ENCODE measurements around the gene EVC2. TPM values are rescaled to one million over a fixed set of nuclear protein-coding genes. Genes with fewer than 3 reads are reported as not detected.

Gene EVC2
- total and polyA plus RNA-seq, 2 of the 4 experiments (the other 2 are of a cell fraction): 2.7 to 5.9 TPM

- Histone ChIP-seq H2AFZ (replicated peaks; ENCODE audit: low read length, poor library complexity) (no peak overlapping the region), H3K9me3 (ENCODE audit: control insufficient read depth, insufficient read depth, low read length) (no peaks in the 10 kb centered on the region), H2BK15ac (ENCODE audit: low read depth, low read length) (no peak overlapping the region), H3K4me3 (ENCODE audit: insufficient read depth, low read depth, low read length) (no peak overlapping the region), H2AK9ac (replicated peaks; ENCODE audit: low read depth, low read length, poor library complexity) (no peak overlapping the region), H2BK120ac (ENCODE audit: low read depth, low read length) (no peak overlapping the region), H4K20me1 (ENCODE audit: insufficient read depth, low read length) (no peaks in the 10 kb centered on the region), H3K14ac (replicated peaks; ENCODE audit: low read depth, low read length) (no peak overlapping the region), H3K18ac (ENCODE audit: low read depth, low read length) (no peak overlapping the region), H4K5ac (ENCODE audit: low read depth, low read length) (no peak overlapping the region), H3K36me3 (ENCODE audit: control insufficient read depth, insufficient read depth, low read length) (peaks cover 5% of the 10 kb centered on the region; the same call in 1 of the 2 replicates), H3K4me2 (ENCODE audit: low read depth, low read length) (no peak overlapping the region), H3K56ac (ENCODE audit: extremely low read depth, insufficient read depth, low read length) (no peak overlapping the region), H3K9ac (ENCODE audit: low read depth, low read length) (no peak overlapping the region), H2BK20ac (ENCODE audit: low read depth, low read length) (no peak overlapping the region), H3K27me3 (ENCODE audit: control insufficient read depth, insufficient read depth, low read length) (no peaks in the 10 kb centered on the region), H3K27ac (ENCODE audit: insufficient read depth, low read length) (no peak overlapping the region), H3K9me1 (ENCODE audit: insufficient read depth, low read length) (peaks cover 7% of the 10 kb centered on the region; the same call in 1 of the 2 replicates), H2AK5ac (ENCODE audit: low read depth, low read length) (no peak overlapping the region), H4K91ac (ENCODE audit: insufficient read depth, low read depth, low read length) (no peak overlapping the region), H3K4me1 (ENCODE audit: control insufficient read depth, insufficient read depth, low read length) (peaks cover 3% of the 10 kb centered on the region; the same call in 1 of the 2 replicates), H3K23ac (ENCODE audit: low read depth, low read length) (no peak overlapping the region), H4K8ac (ENCODE audit: low read depth in 2 of 2, low read length in 2 of 2) (no peak overlapping the region), H3K79me1 (ENCODE audit: low read depth in 1 of 2, low read length in 2 of 2) (no peaks in the 10 kb centered on the region), H3K4ac (ENCODE audit: low read depth, low read length) (no peak overlapping the region), H2BK5ac (ENCODE audit: low read depth, low read length, poor library complexity, severe bottlenecking) (no peak overlapping the region)
- 17% methylated on average over 1 of the region's 3 CpGs; no CpG with 5 or more reads in 1 of the 2 experiments for WGBS, 2 experiments (ENCODE audit: extremely low coverage in 2 of 2, insufficient read length in 1 of 2)
- in situ Hi-C loops (cut with MboI; ENCODE audit: low sequenced_read_pairs) (no loop called here), intact Hi-C loops (cut with micrococcal nuclease) (no loop called here), dilution Hi-C loops (cut with HindIII; ENCODE audit: low sequenced_read_pairs, unreplicated experiment) (no loop called here)
- no TSS peak for BruUV-seq (replicated peaks)
- no peak for ATAC-seq (ENCODE audit: low read depth)
- DNase-seq: no peak
- CTCF ChIA-PET: no interaction called here
- TF ChIP-seq, protein P1, sequence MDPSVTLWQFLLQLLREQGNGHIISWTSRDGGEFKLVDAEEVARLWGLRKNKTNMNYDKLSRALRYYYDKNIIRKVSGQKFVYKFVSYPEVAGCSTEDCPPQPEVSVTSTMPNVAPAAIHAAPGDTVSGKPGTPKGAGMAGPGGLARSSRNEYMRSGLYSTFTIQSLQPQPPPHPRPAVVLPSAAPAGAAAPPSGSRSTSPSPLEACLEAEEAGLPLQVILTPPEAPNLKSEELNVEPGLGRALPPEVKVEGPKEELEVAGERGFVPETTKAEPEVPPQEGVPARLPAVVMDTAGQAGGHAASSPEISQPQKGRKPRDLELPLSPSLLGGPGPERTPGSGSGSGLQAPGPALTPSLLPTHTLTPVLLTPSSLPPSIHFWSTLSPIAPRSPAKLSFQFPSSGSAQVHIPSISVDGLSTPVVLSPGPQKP (IDR thresholded peaks at IDR 0.05; ENCODE audit: borderline replicate concordance, low read depth, low read length): no peak
- TF ChIP-seq RCOR1 (IDR thresholded peaks at IDR 0.05; ENCODE audit: insufficient replicate concordance, low read length): no peak
- no peak for TF ChIP-seq RAD21 (IDR thresholded peaks at IDR 0.05; ENCODE audit: low read length)
- TF ChIP-seq POLR2A (IDR thresholded peaks at IDR 0.05; ENCODE audit: low read depth, low read length): no peak
- no peak for TF ChIP-seq CTCF (conservative IDR thresholded peaks at IDR 0.05; ENCODE audit: low read depth, low read length)
- TF ChIP-seq NFE2L2 (IDR thresholded peaks at IDR 0.05; ENCODE audit: low read depth, low read length): no peak
- no peak for TF ChIP-seq FOS (IDR thresholded peaks at IDR 0.05; ENCODE audit: low read depth, low read length)
- POLR2A ChIA-PET (ENCODE audit: unreplicated experiment): no interaction called here
Observed at GRCh38 chr4:5526080-5526846, 182.1 kb downstream of the EVC2 start.

Data from IMR-90 (cell line).